Thymus (tissue), 11 donors: ENCODE data around the gene ACER1. TPM values are rescaled to one million over a fixed set of nuclear protein-coding genes. Genes with fewer than 3 reads are reported as not detected.
"Not testable (repeated sequence)": the region's sequence is repeated elsewhere in the genome, so short reads cannot be mapped to it uniquely, and the experiment has no call there.

Experiments
- DNase-seq, 9 donors: peaks; one replicate each; pipeline ENCODE4 v3.0.0-alpha.2; 2013; ENCODE audit warnings: low spot score in 9 of 9, low read depth in 6 of 9, missing footprints in 1 of 9
- H3K27ac ChIP-seq, 2 donors: one replicate each; pipeline ENCODE4 v1.5.1; 2013; ENCODE audit warnings: control low read depth in 1 of 2, low read depth in 1 of 2, low read length in 1 of 2, mild to moderate bottlenecking in 1 of 2, moderate library complexity in 1 of 2
- H3K27me3 ChIP-seq, 2 donors: one replicate each; pipeline ENCODE4 v1.5.1; 2013; ENCODE audit warnings: low read length in 1 of 2; ENCODE audit not compliant: control insufficient read depth in 2 of 2, insufficient read depth in 1 of 2
- H3K36me3 ChIP-seq, 2 donors: one replicate each; pipeline ENCODE4 v1.5.1; 2013; ENCODE audit warnings: low read length in 1 of 2, mild to moderate bottlenecking in 1 of 2, moderate library complexity in 1 of 2; ENCODE audit not compliant: control insufficient read depth in 2 of 2, insufficient read depth in 2 of 2
- H3K4me1 ChIP-seq, 2 donors: one replicate each; pipeline ENCODE4 v1.5.1; 2013; ENCODE audit warnings: low read length in 2 of 2; ENCODE audit not compliant: control insufficient read depth in 2 of 2, insufficient read depth in 2 of 2
- H3K4me3 ChIP-seq, 2 donors: one replicate each; pipeline ENCODE4 v1.5.1; 2013; ENCODE audit warnings: low read length in 2 of 2, control low read depth in 1 of 2, mild to moderate bottlenecking in 1 of 2
- H3K9me3 ChIP-seq, 2 donors: one replicate each; pipeline ENCODE4 v1.5.1; 2013; ENCODE audit warnings: low read length in 1 of 2, mild to moderate bottlenecking in 1 of 2; ENCODE audit not compliant: control insufficient read depth in 2 of 2, insufficient read depth in 1 of 2
- WGBS: extraction: QIAGEN DNeasy Blood & Tissue Kit; methylation state at CpG from one replicate; pipeline ENCODE4 v1.1.7; 2013; 5-methylcytosine and 5-hydroxymethylcytosine counted together
- polyA plus RNA-seq: library from polyadenylated mRNA; stranded (reverse); fragments of 200-250 nt; gene quantifications from one replicate; pipeline ENCODE4 v1.2.3, GENCODE V29; 2013
- total RNA-seq: library from RNA; stranded (reverse); fragments of 120-200 nt; gene quantifications from one replicate; pipeline ENCODE4 v1.2.4, GENCODE V29; 2013
- donor health status: healthy.

The ACER1 gene
- total and polyA plus RNA-seq, 2 donors, result 0.14 to 2.8 TPM

GRCh38 chr19:6318772-6319171 is 14.6 kb downstream of the ACER1 start:
- peaks cover 0 to 4% of the 10 kb centered on the region in 2 donors for H3K9me3 ChIP-seq
- no peak for DNase-seq
- H3K4me1 ChIP-seq, result no peaks in the 10 kb centered on the region
- H3K27me3 ChIP-seq, result no peaks in the 10 kb centered on the region
- 90% methylated on average over 5 of the region's 5 CpGs for WGBS
- no peak overlapping the region for H3K27ac ChIP-seq
- H3K4me3 ChIP-seq, result no peak overlapping the region
- no peaks in the 10 kb centered on the region for H3K36me3 ChIP-seq

GRCh38 chr19:6315646-6316045 is 17.8 kb downstream of the ACER1 start:
- not testable (repeated sequence) for H3K9me3 ChIP-seq, H3K27ac ChIP-seq, H3K4me3 ChIP-seq, H3K36me3 ChIP-seq, H3K27me3 ChIP-seq, DNase-seq, H3K4me1 ChIP-seq
- WGBS, result 91% methylated on average over 5 of the region's 5 CpGs

GRCh38 chr19:6313398-6313969 is 19.9 kb downstream of the ACER1 start:
- H3K9me3 ChIP-seq, result peaks cover 0 to 4% of the 10 kb centered on the region in 2 donors
- no peak for DNase-seq
- no peak overlapping the region for H3K27ac ChIP-seq
- H3K4me1 ChIP-seq, result no peaks in the 10 kb centered on the region
- H3K36me3 ChIP-seq, result no peaks in the 10 kb centered on the region
- H3K27me3 ChIP-seq, result no peaks in the 10 kb centered on the region
- no peak overlapping the region for H3K4me3 ChIP-seq
- WGBS, result 72% methylated on average over 5 of the region's 5 CpGs

GRCh38 chr19:6312018-6312417 is 21.4 kb downstream of the ACER1 start:
- Histone ChIP-seq H3K27me3 (no peaks in the 10 kb centered on the region), H3K9me3 (peaks cover 0 to 4% of the 10 kb centered on the region in 2 donors), H3K4me3 (no peak overlapping the region), H3K4me1 (no peaks in the 10 kb centered on the region), H3K36me3 (no peaks in the 10 kb centered on the region), H3K27ac (no peak overlapping the region)
- 79% methylated on average over 9 of the region's 9 CpGs for WGBS
- DNase-seq, result no peak

GRCh38 chr19:6298413-6298812 is 35.0 kb downstream of the ACER1 start:
- DNase-seq, result no peak
- Histone ChIP-seq H3K36me3 (no peaks in the 10 kb centered on the region), H3K27ac (no peak overlapping the region), H3K27me3 (no peaks in the 10 kb centered on the region), H3K9me3 (peaks cover 5 to 31% of the 10 kb centered on the region in 2 donors), H3K4me1 (no peaks in the 10 kb centered on the region), H3K4me3 (no peak overlapping the region)
- WGBS, result 94% methylated on average over 5 of the region's 5 CpGs

GRCh38 chr19:6297202-6297601 is 36.2 kb downstream of the ACER1 start:
- Histone ChIP-seq H3K9me3 (peaks cover 5 to 43% of the 10 kb centered on the region in 2 donors), H3K27ac (no peak overlapping the region), H3K36me3 (no peaks in the 10 kb centered on the region), H3K4me1 (no peaks in the 10 kb centered on the region), H3K27me3 (no peaks in the 10 kb centered on the region), H3K4me3 (no peak overlapping the region)
- WGBS, result 73% methylated on average over 6 of the region's 6 CpGs
- DNase-seq, result no peak

GRCh38 chr19:6292006-6292405 is 41.4 kb downstream of the ACER1 start:
- no peak for DNase-seq
- Histone ChIP-seq H3K27ac (no peak overlapping the region), H3K27me3 (no peaks in the 10 kb centered on the region), H3K4me1 (no peaks in the 10 kb centered on the region), H3K36me3 (no peaks in the 10 kb centered on the region), H3K9me3 (peaks cover 7 to 57% of the 10 kb centered on the region in 2 donors), H3K4me3 (no peak overlapping the region)
- 50% methylated on average over 4 of the region's 4 CpGs for WGBS

- Histone ChIP-seq H3K27ac (no peak overlapping the region), H3K36me3 (no peaks in the 10 kb centered on the region), H3K4me3 (no peak overlapping the region), H3K27me3 (no peaks in the 10 kb centered on the region), H3K9me3 (peaks cover 13 to 63% of the 10 kb centered on the region in 2 donors), H3K4me1 (no peaks in the 10 kb centered on the region)
- no peak for DNase-seq
- 98% methylated on average over 1 of the region's 1 CpG for WGBS
Measured at GRCh38 chr19:6288737-6289136, 44.7 kb downstream of the ACER1 start.

GRCh38 chr19:6287269-6287885 is 46.0 kb downstream of the ACER1 start:
- 92% methylated on average over 6 of the region's 6 CpGs for WGBS
- Histone ChIP-seq H3K27me3 (no peaks in the 10 kb centered on the region), H3K4me1 (no peaks in the 10 kb centered on the region), H3K27ac (no peak overlapping the region), H3K4me3 (no peak overlapping the region), H3K36me3 (no peaks in the 10 kb centered on the region), H3K9me3 (peaks cover 13 to 50% of the 10 kb centered on the region in 2 donors)
- no peak for DNase-seq
